H9 (cell line): ENCODE data around the gene AGTRAP. TPM values are rescaled to one million over a fixed set of nuclear protein-coding genes. Genes with fewer than 3 reads are reported as not detected.
A peak's percentile ranks its signal among the peaks of the same experiment; 100 is the strongest.

Source experiments
- DNase-seq: peaks from one replicate; pipeline ENCODE4 v3.0.0-alpha.2; 2017
- H2AFZ ChIP-seq: one replicate; pipeline ENCODE4 v1.6.1; 2013; ENCODE audit warnings: mild to moderate bottlenecking, low read length, control low read depth, moderate library complexity
- H2AK5ac ChIP-seq: 2 replicates; pipeline ENCODE4 v1.6.1; 2013; ENCODE audit warnings: low read length, control low read depth, mixed read lengths; ENCODE audit not compliant: insufficient read length
- H2BK120ac ChIP-seq: one replicate; pipeline ENCODE4 v1.6.1; 2013; ENCODE audit warnings: low read depth, mild to moderate bottlenecking, low read length, control low read depth, inconsistent platforms; ENCODE audit not compliant: poor library complexity, severe bottlenecking
- H2BK12ac ChIP-seq: 2 replicates; pipeline ENCODE4 v1.6.1; 2013; ENCODE audit warnings: low read length, control low read depth, mixed read lengths, low read depth; ENCODE audit not compliant: insufficient read length
- H2BK15ac ChIP-seq: 2 replicates; pipeline ENCODE4 v1.6.1; 2013; ENCODE audit warnings: low read depth, low read length, control low read depth
- H2BK20ac ChIP-seq: one replicate; pipeline ENCODE4 v1.6.1; 2013; ENCODE audit warnings: low read depth, mild to moderate bottlenecking, low read length, control low read depth, inconsistent platforms; ENCODE audit not compliant: poor library complexity, severe bottlenecking
- H2BK5ac ChIP-seq: 2 replicates; pipeline ENCODE4 v1.6.1; 2013; ENCODE audit warnings: low read length, control low read depth, mixed read lengths; ENCODE audit not compliant: insufficient read length
- H3K14ac ChIP-seq: 2 replicates; pipeline ENCODE4 v1.6.1; 2013; ENCODE audit warnings: low read length, control low read depth; ENCODE audit not compliant: insufficient read depth
- H3K18ac ChIP-seq: 2 replicates; pipeline ENCODE4 v1.6.1; 2013; ENCODE audit warnings: low read depth, mild to moderate bottlenecking, mixed read lengths, low read length, control low read depth; ENCODE audit not compliant: insufficient read length
- H3K23ac ChIP-seq: 2 replicates; pipeline ENCODE4 v1.6.1; 2013; ENCODE audit warnings: low read length, control low read depth, mixed read lengths, low read depth; ENCODE audit not compliant: insufficient read length
- H3K23me2 ChIP-seq: 2 replicates; pipeline ENCODE4 v1.6.1; 2013; ENCODE audit warnings: low read depth, mild to moderate bottlenecking, mixed read lengths, low read length, control low read depth; ENCODE audit not compliant: insufficient read length, poor library complexity, severe bottlenecking
- H3K27ac ChIP-seq: 2 replicates; pipeline ENCODE4 v1.5.1; 2013; ENCODE audit warnings: low read length, control low read depth, mixed read lengths, low read depth; ENCODE audit not compliant: insufficient read length
- H3K27me3 ChIP-seq: 2 replicates; pipeline ENCODE4 v1.6.1; 2013; ENCODE audit warnings: low read length, control low read depth, inconsistent platforms; ENCODE audit not compliant: insufficient read depth
- H3K4ac ChIP-seq: 2 replicates; pipeline ENCODE4 v1.6.1; 2013; ENCODE audit warnings: low read depth, mild to moderate bottlenecking, control low read depth, inconsistent platforms, low read length, moderate library complexity
- H3K4me1 ChIP-seq: 2 replicates; pipeline ENCODE4 v1.6.1; 2013; ENCODE audit warnings: low read length, control low read depth, inconsistent platforms; ENCODE audit not compliant: insufficient read depth
- H3K4me2 ChIP-seq: 2 replicates; pipeline ENCODE4 v1.6.1; 2013; ENCODE audit warnings: low read length, control low read depth, mixed read lengths; ENCODE audit not compliant: insufficient read length, insufficient read depth
- H3K56ac ChIP-seq: 2 replicates; pipeline ENCODE4 v1.6.1; 2013; ENCODE audit warnings: low read depth, mild to moderate bottlenecking, mixed read lengths, low read length, control low read depth; ENCODE audit not compliant: insufficient read length
- H3K79me1 ChIP-seq: 2 replicates; pipeline ENCODE4 v1.6.1; 2013; ENCODE audit warnings: low read depth, mild to moderate bottlenecking, moderate library complexity, low read length, control low read depth, inconsistent platforms; ENCODE audit not compliant: insufficient read depth, poor library complexity, severe bottlenecking
- H3K79me2 ChIP-seq: 2 replicates; pipeline ENCODE4 v1.6.1; 2013; ENCODE audit warnings: low read length, control low read depth, inconsistent platforms; ENCODE audit not compliant: insufficient read depth
- H3K9ac ChIP-seq: 2 replicates; pipeline ENCODE4 v1.6.1; 2013; ENCODE audit warnings: low read length, control low read depth, mixed read lengths; ENCODE audit not compliant: insufficient read length; ENCODE audit errors: extremely low read depth
- H3K9me3 ChIP-seq: one replicate; pipeline ENCODE4 v1.6.1; 2013; ENCODE audit warnings: low read depth, low read length, inconsistent platforms; ENCODE audit not compliant: control insufficient read depth
- H3T11ph ChIP-seq: one replicate; pipeline ENCODE4 v1.6.1; 2013; ENCODE audit warnings: mild to moderate bottlenecking, low read length, control low read depth, inconsistent platforms
- H4K20me1 ChIP-seq: one replicate; pipeline ENCODE4 v1.6.1; 2013; ENCODE audit not compliant: control insufficient read depth, insufficient read length, insufficient read depth
- H4K5ac ChIP-seq: 2 replicates; pipeline ENCODE4 v1.6.1; 2013; ENCODE audit warnings: low read depth, mild to moderate bottlenecking, mixed read lengths, low read length, control low read depth; ENCODE audit not compliant: insufficient read length
- H4K8ac ChIP-seq: replicated peaks from 2 replicates; pipeline ENCODE4 v1.6.1; 2013; ENCODE audit warnings: low read length, control low read depth, mixed read lengths, low read depth; ENCODE audit not compliant: insufficient read length
- H4K91ac ChIP-seq: 2 replicates; pipeline ENCODE4 v1.6.1; 2013; ENCODE audit warnings: low read depth, mild to moderate bottlenecking, moderate library complexity, mixed read lengths, low read length, control low read depth; ENCODE audit not compliant: insufficient read length
- H3K27ac Mint-ChIP-seq, 3 experiments: 2 replicates in 2 of 3; 3 replicates in 1 of 3; pipeline ENCODE4 v1.8.0; 2020 to 2021; ENCODE audit warnings: mixed read lengths in 3 of 3, mild to moderate bottlenecking in 1 of 3, moderate library complexity in 1 of 3
- H3K27me3 Mint-ChIP-seq: 2 replicates; pipeline ENCODE4 v1.8.0; 2021; ENCODE audit warnings: low read depth, mild to moderate bottlenecking, moderate library complexity, mixed read lengths
- H3K36me3 Mint-ChIP-seq, 3 experiments: 2 replicates in 2 of 3; 3 replicates in 1 of 3; pipeline ENCODE4 v1.8.0; 2020 to 2021; ENCODE audit warnings: low read depth in 3 of 3, mixed read lengths in 3 of 3; ENCODE audit not compliant: insufficient read depth in 1 of 3
- H3K4me1 Mint-ChIP-seq, 2 experiments: 2 replicates each; pipeline ENCODE4 v1.8.0; 2020; ENCODE audit warnings: mixed read lengths in 2 of 2
- H3K4me3 Mint-ChIP-seq, 2 experiments: 2 replicates in 1 of 2; 3 replicates in 1 of 2; pipeline ENCODE4 v1.8.0; 2020 to 2021; ENCODE audit warnings: mild to moderate bottlenecking in 2 of 2, mixed read lengths in 2 of 2, moderate library complexity in 1 of 2
- H3K9me3 Mint-ChIP-seq, 2 experiments: 2 replicates in 1 of 2; 3 replicates in 1 of 2; pipeline ENCODE4 v1.8.0; 2020; ENCODE audit warnings: mild to moderate bottlenecking in 2 of 2, mixed read lengths in 2 of 2, moderate library complexity in 1 of 2
- CTCF ChIP-seq: fragments of 200-600 bp; sonication (generic); conservative IDR thresholded peaks from 3 replicates; pipeline ENCODE4 v1.8.0; 2021; ENCODE audit warnings: antibody characterized with exemption, mild to moderate bottlenecking
- WGBS: extraction: QIAGEN DNeasy Blood & Tissue Kit; methylation state at CpG from one replicate; pipeline ENCODE4 v1.1.7; 2013; ENCODE audit warnings: missing lambda C conversion rate, low lambda C conversion rate, mixed read lengths; ENCODE audit not compliant: insufficient read length; ENCODE audit errors: extremely low coverage; 5-methylcytosine and 5-hydroxymethylcytosine counted together
- total RNA-seq: library from RNA; stranded (reverse); gene quantifications from 2 replicates; pipeline ENCODE4 v1.2.1, GENCODE V29; 2021

AGTRAP gene
- total RNA-seq, 1 experiment from 2014 or later = 60.9 TPM

DNA sequence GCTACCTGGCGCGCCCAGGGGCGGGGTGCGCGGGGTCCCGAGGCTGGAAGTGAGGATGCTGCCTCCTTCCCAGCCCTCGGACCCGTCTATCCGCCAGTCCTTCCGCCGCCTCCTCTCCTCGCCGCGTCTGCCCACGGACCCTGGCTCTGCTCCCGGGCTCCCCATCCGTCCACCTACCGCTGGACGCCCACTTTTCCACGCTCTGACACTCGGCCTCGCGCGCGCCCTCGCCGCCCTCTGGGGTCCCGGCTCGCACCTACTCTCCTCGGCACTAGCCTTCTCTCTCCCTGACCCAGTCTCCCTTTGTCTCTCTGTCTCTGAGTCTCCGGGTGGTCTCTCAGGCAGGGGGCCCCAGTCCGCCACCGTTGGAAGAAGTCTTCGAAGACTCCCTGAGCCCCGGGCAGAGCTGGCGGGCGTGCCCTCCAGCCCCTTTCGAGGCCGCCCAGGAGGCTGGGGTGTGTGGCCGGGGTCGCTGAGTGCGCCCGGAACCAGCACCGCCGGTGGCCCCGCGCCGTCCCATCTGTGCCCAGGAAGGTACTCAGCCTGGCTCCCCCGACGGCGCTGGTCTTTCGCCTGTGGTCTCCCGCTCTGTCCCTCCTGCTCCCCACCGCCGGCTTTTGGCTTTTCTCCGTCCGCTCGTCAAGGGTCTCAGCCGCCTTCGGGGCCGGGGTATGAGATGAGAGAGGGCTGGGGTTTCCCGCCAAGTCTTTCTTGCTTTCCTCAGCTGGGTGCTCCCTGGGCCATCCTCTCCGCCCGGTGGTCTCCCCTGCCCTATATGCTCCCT lies 43.8 kb upstream of the AGTRAP start:
- H2BK15ac ChIP-seq = no peak overlapping the region
- no peak for DNase-seq
- H3K79me1 ChIP-seq = no peaks in the 10 kb centered on the region
- H3T11ph ChIP-seq = no peak overlapping the region
- H3K79me2 ChIP-seq = peaks cover 21% of the 10 kb centered on the region; the same call in 1 of the 2 replicates
- no peaks in the 10 kb centered on the region for H3K9me3 ChIP-seq
- H3K23ac ChIP-seq = no peak overlapping the region
- H4K5ac ChIP-seq = no peak overlapping the region
- peak overlapping the region; percentile 61 for H3K4me2 ChIP-seq
- H2BK5ac ChIP-seq = no peak overlapping the region
- Mint-ChIP-seq H3K4me3 (peak overlapping the region; percentile 94), H3K9me3 (no peaks in the 10 kb centered on the region), H3K27ac (peak overlapping the region; percentile 18 to 97 (median 87); a peak in 6 of 7 replicates), H3K36me3 (peaks cover 6 to 16% (median 7%) of the 10 kb centered on the region in 3 experiments; a peak in 6 of 7 replicates), H3K27me3 (peaks cover 10% of the 10 kb centered on the region), H3K4me1 (peaks cover 44 to 65% of the 10 kb centered on the region in 2 experiments)
- H3K27ac ChIP-seq = no peak overlapping the region
- H3K14ac ChIP-seq = peak overlapping the region; percentile 66
- no peak overlapping the region for H2BK12ac ChIP-seq
- H3K4me1 ChIP-seq = peaks cover 10% of the 10 kb centered on the region; the same call in 1 of the 2 replicates
- H2BK20ac ChIP-seq = no peak overlapping the region
- peak overlapping the region; percentile 93 for H3K18ac ChIP-seq
- H2AFZ ChIP-seq = no peak overlapping the region
- no peak overlapping the region for H2BK120ac ChIP-seq
- TF ChIP-seq CTCF = no peak
- no peak overlapping the region for H2AK5ac ChIP-seq
- H4K91ac ChIP-seq = no peak overlapping the region
- no peaks in the 10 kb centered on the region for H4K20me1 ChIP-seq
- H3K4ac ChIP-seq = no peak overlapping the region
- no peak overlapping the region for H3K56ac ChIP-seq
- no CpG with 5 or more reads among the region's 64 CpGs for WGBS
- H4K8ac ChIP-seq = no peak overlapping the region
- no peaks in the 10 kb centered on the region; the same call in 1 of the 2 replicates for H3K27me3 ChIP-seq
- peaks cover 20% of the 10 kb centered on the region for H3K23me2 ChIP-seq
- H3K9ac ChIP-seq = peak overlapping the region; percentile 53
